ENCODE measurements around the gene C19orf81. TPM values are rescaled to one million over a fixed set of nuclear protein-coding genes. Genes with fewer than 3 reads are reported as not detected.

Gene C19orf81
- total RNA-seq, 1 experiment from 2014 or later: not detected

DNA sequence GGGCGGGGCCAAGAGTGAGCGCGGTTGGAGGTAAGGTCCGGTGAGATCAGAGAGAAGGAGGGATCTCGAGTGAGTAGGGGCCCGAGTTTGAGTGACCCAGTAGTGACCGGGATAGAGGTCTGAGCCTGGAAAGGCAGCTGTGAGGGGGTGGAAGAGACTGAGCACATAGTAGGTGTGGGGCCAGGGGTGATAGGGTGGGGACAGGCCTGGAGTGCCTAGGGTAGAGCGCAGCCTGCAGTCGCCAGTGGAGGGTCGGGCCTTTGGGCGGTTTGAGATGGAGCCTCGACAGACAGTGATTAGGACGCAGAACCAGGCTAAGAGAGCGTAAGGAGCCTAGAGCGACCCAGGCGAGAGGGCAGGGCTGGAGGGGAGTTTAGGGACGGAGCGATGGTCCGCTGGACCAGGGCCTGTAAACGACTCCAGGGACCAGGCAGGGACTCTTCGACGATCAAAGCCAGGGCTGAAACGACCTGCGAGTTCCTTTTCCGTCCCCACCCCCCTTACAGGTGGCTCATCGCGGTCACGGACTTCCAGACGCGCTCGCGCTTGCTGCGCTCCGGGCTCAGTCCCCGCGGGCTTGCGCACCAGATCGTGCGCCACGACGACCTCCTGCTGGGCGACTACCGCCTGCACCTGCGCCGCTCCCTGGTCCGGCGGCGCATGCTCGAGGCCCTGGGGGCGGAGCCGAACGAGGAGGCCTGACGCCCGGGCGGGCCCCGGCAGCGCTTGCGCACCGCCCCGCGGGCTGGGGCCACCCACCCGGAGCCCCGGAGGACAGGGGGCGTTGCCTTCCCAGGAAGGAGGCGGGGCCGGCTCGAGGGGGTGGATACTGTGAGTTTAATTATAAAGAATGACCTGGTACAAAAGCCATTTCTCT, 9.4 kb downstream of the C19orf81 start:
- Histone ChIP-seq H3F3A (ENCODE audit: insufficient read depth, low read depth) (no peaks in the 10 kb centered on the region), H3K4me1 (replicated peaks; ENCODE audit: insufficient read depth) (no peaks in the 10 kb centered on the region), H4K20me1 (ENCODE audit: insufficient read depth) (no peaks in the 10 kb centered on the region), H3K36me3 (ENCODE audit: low read depth) (no peaks in the 10 kb centered on the region), H3K27ac (no peak overlapping the region), H3K9me3 (ENCODE audit: insufficient read depth, low read depth) (no peaks in the 10 kb centered on the region; the same call in 1 of the 2 replicates), H3K9me2 (ENCODE audit: insufficient read depth) (no peaks in the 10 kb centered on the region), H3K79me2 (ENCODE audit: low read depth) (no peaks in the 10 kb centered on the region), H2AFZ (no peak overlapping the region), H3K27me3 (ENCODE audit: insufficient read depth, low read depth) (peaks cover 72% of the 10 kb centered on the region), H3K4me2 (no peak overlapping the region), H3K4me3 (no peak overlapping the region)
- ChIA-PET CTCF (no interaction called here), POLR2A (ENCODE audit: unreplicated experiment) (no interaction called here)
- TF ChIP-seq EZH2 (IDR thresholded peaks at IDR 0.05; ENCODE audit: low read depth): no peak
- TF ChIP-seq, protein P1, sequence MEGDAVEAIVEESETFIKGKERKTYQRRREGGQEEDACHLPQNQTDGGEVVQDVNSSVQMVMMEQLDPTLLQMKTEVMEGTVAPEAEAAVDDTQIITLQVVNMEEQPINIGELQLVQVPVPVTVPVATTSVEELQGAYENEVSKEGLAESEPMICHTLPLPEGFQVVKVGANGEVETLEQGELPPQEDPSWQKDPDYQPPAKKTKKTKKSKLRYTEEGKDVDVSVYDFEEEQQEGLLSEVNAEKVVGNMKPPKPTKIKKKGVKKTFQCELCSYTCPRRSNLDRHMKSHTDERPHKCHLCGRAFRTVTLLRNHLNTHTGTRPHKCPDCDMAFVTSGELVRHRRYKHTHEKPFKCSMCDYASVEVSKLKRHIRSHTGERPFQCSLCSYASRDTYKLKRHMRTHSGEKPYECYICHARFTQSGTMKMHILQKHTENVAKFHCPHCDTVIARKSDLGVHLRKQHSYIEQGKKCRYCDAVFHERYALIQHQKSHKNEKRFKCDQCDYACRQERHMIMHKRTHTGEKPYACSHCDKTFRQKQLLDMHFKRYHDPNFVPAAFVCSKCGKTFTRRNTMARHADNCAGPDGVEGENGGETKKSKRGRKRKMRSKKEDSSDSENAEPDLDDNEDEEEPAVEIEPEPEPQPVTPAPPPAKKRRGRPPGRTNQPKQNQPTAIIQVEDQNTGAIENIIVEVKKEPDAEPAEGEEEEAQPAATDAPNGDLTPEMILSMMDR (conservative IDR thresholded peaks at IDR 0.05): no peak
- DNase-seq: no peak
- no TSS peak for BruUV-seq (replicated peaks)
- intact Hi-C loops (cut with micrococcal nuclease; ENCODE audit: unreplicated experiment): no loop called here

- ChIA-PET CTCF (no interaction called here), POLR2A (ENCODE audit: unreplicated experiment) (no interaction called here)
- TF ChIP-seq EZH2 (IDR thresholded peaks at IDR 0.05; ENCODE audit: low read depth): no peak
- TF ChIP-seq, protein P1 (conservative IDR thresholded peaks at IDR 0.05): no peak
- DNase-seq: no peak
- Histone ChIP-seq H2AFZ (no peak overlapping the region), H3K9me3 (ENCODE audit: insufficient read depth, low read depth) (no peaks in the 10 kb centered on the region; the same call in 1 of the 2 replicates), H3K36me3 (ENCODE audit: low read depth) (no peaks in the 10 kb centered on the region), H3K79me2 (ENCODE audit: low read depth) (no peaks in the 10 kb centered on the region), H3K9me2 (ENCODE audit: insufficient read depth) (no peaks in the 10 kb centered on the region), H3K27me3 (ENCODE audit: insufficient read depth, low read depth) (peaks cover 66% of the 10 kb centered on the region), H3F3A (ENCODE audit: insufficient read depth, low read depth) (no peaks in the 10 kb centered on the region), H3K27ac (no peak overlapping the region), H3K4me2 (no peak overlapping the region), H3K4me3 (no peak overlapping the region), H3K4me1 (replicated peaks; ENCODE audit: insufficient read depth) (no peaks in the 10 kb centered on the region), H4K20me1 (ENCODE audit: insufficient read depth) (no peaks in the 10 kb centered on the region)
- intact Hi-C loops (cut with micrococcal nuclease; ENCODE audit: unreplicated experiment): no loop called here
- no TSS peak for BruUV-seq (replicated peaks)
Observed at GRCh38 chr19:50659318-50660087, 10.3 kb downstream of the C19orf81 start.

DNA sequence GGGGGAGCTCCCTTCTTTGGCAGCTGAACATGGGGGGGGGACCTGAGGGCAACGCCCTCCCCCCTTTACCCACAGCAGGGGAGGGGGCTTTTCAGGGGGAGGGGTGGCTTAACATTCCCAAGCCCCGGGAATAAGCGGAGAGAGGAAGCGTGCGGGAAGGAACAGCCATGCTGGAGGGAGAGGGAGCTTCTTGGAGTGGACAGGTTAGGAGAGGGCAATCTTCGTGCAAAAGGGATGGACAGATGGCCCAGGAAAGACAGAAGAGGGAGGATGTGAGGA, 10.8 kb downstream of the C19orf81 start:
- Histone ChIP-seq H3K4me3 (no peak overlapping the region), H3K79me2 (ENCODE audit: low read depth) (no peaks in the 10 kb centered on the region), H3K4me2 (no peak overlapping the region), H3K27ac (no peak overlapping the region), H3K4me1 (replicated peaks; ENCODE audit: insufficient read depth) (no peaks in the 10 kb centered on the region), H3F3A (ENCODE audit: insufficient read depth, low read depth) (no peaks in the 10 kb centered on the region), H3K36me3 (ENCODE audit: low read depth) (no peaks in the 10 kb centered on the region), H3K9me2 (ENCODE audit: insufficient read depth) (no peaks in the 10 kb centered on the region), H3K27me3 (ENCODE audit: insufficient read depth, low read depth) (peaks cover 66% of the 10 kb centered on the region), H2AFZ (no peak overlapping the region), H3K9me3 (ENCODE audit: insufficient read depth, low read depth) (no peaks in the 10 kb centered on the region; the same call in 1 of the 2 replicates), H4K20me1 (ENCODE audit: insufficient read depth) (no peaks in the 10 kb centered on the region)
- no peak for DNase-seq
- intact Hi-C loops (cut with micrococcal nuclease; ENCODE audit: unreplicated experiment): no loop called here
- no peak for TF ChIP-seq EZH2 (IDR thresholded peaks at IDR 0.05; ENCODE audit: low read depth)
- TF ChIP-seq, protein P1 (conservative IDR thresholded peaks at IDR 0.05): no peak
- ChIA-PET POLR2A (ENCODE audit: unreplicated experiment) (no interaction called here), CTCF (no interaction called here)
- BruUV-seq (replicated peaks): no TSS peak
